DOHH2 (cell line): ENCODE data around the gene ELOA.

Experiments used
- H3F3A ChIP-seq: fragments of 200-600 bp; sonication (generic), shearing (Covaris generic); 2 replicates; pipeline ENCODE4 v1.6.0; 2016; ENCODE audit warnings: antibody characterized with exemption, mild to moderate bottlenecking; ENCODE audit not compliant: control insufficient read depth, insufficient read depth
- H3K27ac ChIP-seq: fragments of 200-600 bp; sonication (generic); 2 replicates; pipeline ENCODE4 v1.5.1; 2014; ENCODE audit warnings: low read depth, mild to moderate bottlenecking, low read length, moderate library complexity
- H3K27me3 ChIP-seq: fragments of 200-600 bp; sonication (generic); 2 replicates; pipeline ENCODE4 v1.6.1; 2014; ENCODE audit warnings: mild to moderate bottlenecking, low read length, mixed read lengths; ENCODE audit not compliant: control insufficient read depth
- H3K36me3 ChIP-seq: fragments of 200-600 bp; sonication (generic); 2 replicates; pipeline ENCODE4 v1.6.1; 2014; ENCODE audit warnings: mild to moderate bottlenecking, low read length, moderate library complexity, mixed read lengths; ENCODE audit not compliant: control insufficient read depth
- H3K4me1 ChIP-seq: fragments of 200-600 bp; sonication (generic); 2 replicates; pipeline ENCODE4 v1.6.1; 2014; ENCODE audit warnings: mild to moderate bottlenecking, low read length, mixed read lengths; ENCODE audit not compliant: control insufficient read depth
- H3K4me2 ChIP-seq: fragments of 200-600 bp; sonication (generic); 2 replicates; pipeline ENCODE4 v1.6.0; 2014; ENCODE audit warnings: mild to moderate bottlenecking, low read length, moderate library complexity
- H3K4me3 ChIP-seq: fragments of 200-600 bp; sonication (generic); 2 replicates; pipeline ENCODE4 v1.5.1; 2014; ENCODE audit warnings: mild to moderate bottlenecking, low read length, mixed read lengths
- H3K79me2 ChIP-seq: fragments of 200-600 bp; sonication (generic); 2 replicates; pipeline ENCODE4 v1.6.1; 2014; ENCODE audit warnings: mild to moderate bottlenecking, low read length, mixed read lengths; ENCODE audit not compliant: control insufficient read depth
- H3K9me2 ChIP-seq: fragments of 200-600 bp; sonication (generic); replicated peaks from 2 replicates; pipeline ENCODE4 v1.6.1; 2014; ENCODE audit warnings: mild to moderate bottlenecking, low read length, mixed read lengths; ENCODE audit not compliant: control insufficient read depth
- H3K9me3 ChIP-seq: fragments of 200-600 bp; sonication (generic); 2 replicates; pipeline ENCODE4 v1.6.1; 2014; ENCODE audit warnings: antibody characterized with exemption, low read length, mixed read lengths; ENCODE audit not compliant: control insufficient read depth, insufficient read depth
- H4K20me1 ChIP-seq: fragments of 200-600 bp; sonication (generic); 2 replicates; pipeline ENCODE4 v1.6.0; 2014; ENCODE audit warnings: low read depth, mild to moderate bottlenecking, antibody characterized with exemption, low read length, moderate library complexity; ENCODE audit not compliant: control insufficient read depth, insufficient read depth
- CTCF ChIP-seq: fragments of 200-600 bp; sonication (generic); IDR thresholded peaks from one replicate; pipeline ENCODE4 v1.5.1; 2014; ENCODE audit warnings: antibody characterized with exemption, mild to moderate bottlenecking, low read depth, low read length; ENCODE audit not compliant: poor library complexity, severe bottlenecking
- EZH2phosphoT487 ChIP-seq: fragments of 200-600 bp; sonication (generic); IDR thresholded peaks from 2 replicates; pipeline ENCODE4 v1.6.1; 2017; ENCODE audit warnings: borderline replicate concordance, mild to moderate bottlenecking, antibody characterized with exemption, low read length, moderate library complexity, mixed read lengths

The ELOA gene

GRCh38 chr1:23719162-23719820, 24.0 kb upstream of the ELOA start:
- H3K79me2 ChIP-seq = peaks cover 24% of the 10 kb centered on the region
- TF ChIP-seq CTCF = no peak
- no peak for TF ChIP-seq EZH2phosphoT487
- peaks cover 42% of the 10 kb centered on the region for H3K4me1 ChIP-seq
- no peak overlapping the region for H3K27ac ChIP-seq
- no peak overlapping the region for H3K4me2 ChIP-seq
- H3K36me3 ChIP-seq = peaks cover 11% of the 10 kb centered on the region
- no peak overlapping the region for H3K4me3 ChIP-seq
- H4K20me1 ChIP-seq = peaks cover 3% of the 10 kb centered on the region; the same call in 1 of the 2 replicates
- peaks cover 6% of the 10 kb centered on the region; the same call in 1 of the 2 replicates for H3F3A ChIP-seq
- H3K27me3 ChIP-seq = no peaks in the 10 kb centered on the region
- no peaks in the 10 kb centered on the region for H3K9me3 ChIP-seq
- H3K9me2 ChIP-seq = no peaks in the 10 kb centered on the region

GRCh38 chr1:23720256-23720995, 22.8 kb upstream of the ELOA start:
- Histone ChIP-seq H4K20me1 (peaks cover 3% of the 10 kb centered on the region; the same call in 1 of the 2 replicates), H3F3A (peaks cover 6% of the 10 kb centered on the region; the same call in 1 of the 2 replicates), H3K27ac (no peak overlapping the region), H3K9me2 (no peaks in the 10 kb centered on the region), H3K4me2 (peak overlapping the region; percentile 33; the same call in 1 of the 2 replicates), H3K36me3 (peaks cover 8% of the 10 kb centered on the region), H3K9me3 (no peaks in the 10 kb centered on the region), H3K79me2 (peaks cover 18% of the 10 kb centered on the region), H3K4me3 (no peak overlapping the region), H3K27me3 (no peaks in the 10 kb centered on the region), H3K4me1 (peaks cover 45% of the 10 kb centered on the region)
- no peak for TF ChIP-seq CTCF
- TF ChIP-seq EZH2phosphoT487 = no peak

GRCh38 chr1:23722652-23723051, 20.6 kb upstream of the ELOA start:
- Histone ChIP-seq H3K27me3 (no peaks in the 10 kb centered on the region), H3K4me2 (peak overlapping the region; percentile 58), H3F3A (peaks cover 9% of the 10 kb centered on the region; the same call in 1 of the 2 replicates), H3K4me3 (peak overlapping the region; percentile 45), H3K9me2 (no peaks in the 10 kb centered on the region), H3K79me2 (peaks cover 15% of the 10 kb centered on the region), H3K4me1 (peaks cover 58% of the 10 kb centered on the region), H3K36me3 (peaks cover 8% of the 10 kb centered on the region), H3K9me3 (no peaks in the 10 kb centered on the region), H3K27ac (no peak overlapping the region), H4K20me1 (peaks cover 14% of the 10 kb centered on the region)
- TF ChIP-seq CTCF = no peak
- TF ChIP-seq EZH2phosphoT487 = no peak
